GM19468 (cell line): Measurements from ENCODE around the gene RTN4.

Source experiments
- ATAC-seq: cut with Tn5 transposase; IDR thresholded peaks from one replicate; pipeline ENCODE4 v1.9.1; 2021; ENCODE audit warnings: mild to moderate bottlenecking, moderate library complexity, moderate number of reproducible peaks; ENCODE audit not compliant: unreplicated experiment; ENCODE audit errors: extremely low read depth

The RTN4 gene

DNA sequence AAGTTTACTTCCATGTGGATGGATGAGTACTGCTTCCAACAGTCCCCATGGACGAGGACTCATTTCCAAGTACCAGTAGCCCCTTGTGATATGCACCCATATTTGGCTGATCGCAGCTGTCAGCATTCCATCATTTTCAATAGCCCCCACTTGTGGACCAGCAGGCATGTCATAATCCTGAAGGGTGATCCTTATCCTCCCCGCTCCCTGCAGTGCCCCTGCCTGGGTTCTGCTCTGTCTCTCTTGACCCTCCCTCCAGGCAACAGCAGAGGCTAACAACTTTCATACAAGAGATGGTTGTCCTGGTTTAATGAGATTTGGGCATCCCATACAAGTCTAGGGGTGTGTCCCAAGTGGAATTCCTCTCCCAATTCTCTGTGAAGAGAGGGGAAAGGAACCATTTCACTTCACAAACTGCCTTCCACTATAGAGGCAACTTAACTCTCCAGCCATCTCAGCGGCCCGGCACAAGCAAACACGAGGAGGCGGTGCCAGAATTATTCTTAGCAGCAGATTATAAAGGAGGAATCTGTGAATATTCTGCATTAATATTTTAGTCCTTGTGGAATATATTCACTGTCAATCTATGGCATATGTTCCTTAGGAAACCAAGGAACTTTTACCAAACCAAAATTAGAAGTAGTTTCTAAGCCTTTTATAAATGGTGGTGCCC, 110.7 kb downstream of the RTN4 start:
- no peak for ATAC-seq

GRCh38 chr2:54936766-54937165, 113.5 kb downstream of the RTN4 start:
- ATAC-seq: no peak

DNA sequence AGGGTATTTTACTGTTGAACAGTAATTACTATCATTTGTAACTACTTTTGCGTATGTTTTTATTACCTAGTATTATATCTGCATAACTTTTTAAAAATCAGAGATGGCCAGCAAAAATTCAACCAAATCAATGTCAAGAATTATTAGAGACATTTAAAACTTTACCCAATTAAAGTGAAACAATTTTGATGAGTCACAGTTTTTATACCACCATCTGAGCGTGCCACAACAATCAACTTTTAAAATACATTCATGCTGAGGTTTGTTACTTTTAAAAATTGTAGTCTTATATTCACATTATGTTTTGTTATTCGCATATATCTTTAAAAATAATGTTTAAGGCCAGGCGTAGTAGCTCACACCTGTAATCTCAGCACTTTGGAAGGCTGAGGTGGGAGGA, 114.9 kb downstream of the RTN4 start:
- no peak for ATAC-seq

DNA sequence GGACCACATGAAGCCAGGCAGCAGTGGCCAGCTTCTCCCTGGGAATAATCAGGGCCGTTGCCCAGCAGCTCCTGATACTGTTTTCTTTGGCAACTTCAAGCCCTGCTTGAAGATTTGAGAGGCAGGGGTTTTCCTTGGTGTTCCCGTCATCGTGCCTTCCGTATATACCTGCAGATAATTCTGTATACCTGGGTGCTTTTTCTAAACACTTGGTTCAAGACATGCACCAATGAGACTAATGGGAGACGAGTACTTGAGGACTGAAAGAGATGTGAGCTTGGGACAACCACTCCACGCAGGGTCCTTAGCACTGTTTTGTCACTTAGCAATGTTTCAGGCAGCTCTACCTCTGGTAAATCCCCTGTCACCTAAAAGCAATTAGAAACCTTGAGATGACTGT, 118.8 kb downstream of the RTN4 start:
- ATAC-seq: no peak

GRCh38 chr2:54928719-54929118, 121.5 kb downstream of the RTN4 start:
- ATAC-seq: no peak

GRCh38 chr2:54927751-54928615, 122.3 kb downstream of the RTN4 start:
- ATAC-seq: no peak

- no peak for ATAC-seq
These were observed 123.0 kb downstream of the RTN4 start for GRCh38 chr2:54927085-54927750.

DNA sequence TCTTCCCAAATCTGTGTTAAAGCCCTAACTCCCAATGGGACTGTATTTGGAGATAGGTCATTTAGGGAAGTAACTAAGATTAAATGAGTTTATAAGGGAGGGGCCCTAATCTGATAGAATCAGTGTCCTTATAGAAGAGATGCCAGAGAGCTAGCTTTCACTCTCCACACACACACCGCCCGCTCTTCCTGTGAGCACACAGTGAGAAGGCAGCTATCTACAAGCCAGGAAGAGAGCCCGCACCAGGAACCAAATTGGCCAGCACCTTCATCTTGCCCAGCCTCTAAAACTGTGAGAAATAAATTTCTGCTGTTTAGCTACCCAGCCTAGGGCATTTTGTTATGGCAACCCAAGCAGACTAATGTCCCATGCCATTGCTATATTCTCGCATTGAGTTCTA, 125.2 kb downstream of the RTN4 start:
- ATAC-seq: no peak

DNA sequence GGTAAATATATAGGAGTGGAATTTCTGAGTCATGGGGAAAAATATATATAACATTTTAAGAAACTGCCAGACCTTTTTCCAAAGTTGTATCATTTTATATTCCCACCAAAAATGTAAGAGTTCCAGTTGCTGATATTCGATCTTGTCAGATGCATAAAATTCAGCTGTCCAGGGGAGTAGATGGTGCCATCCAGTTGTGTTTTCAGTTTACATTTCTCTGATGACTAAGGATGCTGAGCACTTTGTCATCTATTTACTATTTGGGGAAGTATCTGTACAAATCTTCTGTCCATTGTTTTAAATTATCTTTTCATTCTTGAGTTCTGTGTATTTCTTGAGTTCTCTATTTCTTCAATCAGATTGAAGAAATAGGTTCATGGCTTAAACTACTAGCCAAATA, 126.1 kb downstream of the RTN4 start:
- ATAC-seq: no peak
